NOMO-1 (cell line): ENCODE measurements around the gene KBTBD12.

Experiments
- DNase-seq, 2 experiments: peaks; one replicate each; lab custom pipeline; 2025; ENCODE audit not compliant: unreplicated experiment in 2 of 2; lab: John Stamatoyannopoulos, UW

The KBTBD12 gene

DNA sequence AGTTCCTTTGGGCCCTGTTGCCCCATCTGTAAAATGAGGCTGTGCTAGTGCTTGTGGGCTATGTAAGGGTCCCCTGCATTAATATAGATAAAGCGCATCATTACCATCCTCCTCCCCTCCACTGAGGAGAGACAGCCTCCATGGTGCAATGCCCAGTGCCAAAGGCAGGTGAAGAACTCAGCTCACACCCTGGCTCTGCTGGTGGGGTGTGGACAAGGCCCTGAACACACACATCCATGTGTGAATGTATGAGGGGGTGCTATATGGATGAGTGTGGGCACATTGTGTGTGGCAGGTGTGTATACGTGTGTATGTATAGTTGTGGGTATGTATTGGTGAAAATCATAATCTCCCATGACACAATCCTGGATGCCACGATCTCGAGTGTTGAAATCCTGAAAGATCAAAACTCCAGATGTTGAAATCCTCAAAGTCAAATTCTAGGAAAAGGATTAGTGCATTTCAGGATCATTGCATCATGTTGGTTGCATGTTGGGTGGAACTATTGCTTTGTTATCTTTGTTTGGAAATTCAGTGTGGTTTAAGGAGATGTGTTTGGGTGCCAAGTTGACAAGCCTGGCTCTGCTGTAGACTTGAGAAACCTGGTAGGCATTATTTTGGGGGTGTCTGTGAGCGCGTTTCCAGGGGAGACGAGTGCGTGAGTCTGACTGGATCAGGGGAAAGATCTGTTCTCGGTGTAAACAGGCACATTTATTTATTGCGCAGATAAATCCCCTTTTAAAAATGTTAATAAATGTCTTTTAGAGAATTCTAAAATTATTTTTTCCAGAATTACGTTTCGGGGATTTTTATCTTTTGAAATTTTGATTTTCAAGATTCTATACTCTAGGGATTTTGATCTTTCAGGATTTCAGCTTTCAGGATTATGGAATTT lies 95.2 kb downstream of the KBTBD12 start:
- DNase-seq, result no peak

- no peak for DNase-seq
These were observed 96.1 kb downstream of the KBTBD12 start for GRCh38 chr3:128011140-128011539.

DNA sequence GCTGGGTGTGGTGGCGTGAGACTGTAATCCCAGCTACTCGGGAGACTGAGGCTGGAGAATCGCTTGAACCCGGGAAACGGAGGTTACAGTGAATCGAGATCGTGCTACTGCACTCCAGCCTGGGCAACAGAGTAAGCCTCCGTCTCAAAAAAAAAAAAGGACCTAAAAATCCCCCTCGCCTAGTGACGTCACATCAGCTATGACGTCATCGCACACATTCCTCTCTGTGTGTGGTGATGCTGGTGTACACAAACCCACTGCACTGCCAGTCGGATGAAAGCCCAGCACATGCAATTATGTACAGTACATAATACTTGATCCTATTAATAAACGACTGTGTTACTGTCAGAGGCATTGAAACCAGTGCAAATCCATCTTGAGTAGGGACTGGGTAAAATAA lies 97.0 kb downstream of the KBTBD12 start:
- DNase-seq, result no peak

DNA sequence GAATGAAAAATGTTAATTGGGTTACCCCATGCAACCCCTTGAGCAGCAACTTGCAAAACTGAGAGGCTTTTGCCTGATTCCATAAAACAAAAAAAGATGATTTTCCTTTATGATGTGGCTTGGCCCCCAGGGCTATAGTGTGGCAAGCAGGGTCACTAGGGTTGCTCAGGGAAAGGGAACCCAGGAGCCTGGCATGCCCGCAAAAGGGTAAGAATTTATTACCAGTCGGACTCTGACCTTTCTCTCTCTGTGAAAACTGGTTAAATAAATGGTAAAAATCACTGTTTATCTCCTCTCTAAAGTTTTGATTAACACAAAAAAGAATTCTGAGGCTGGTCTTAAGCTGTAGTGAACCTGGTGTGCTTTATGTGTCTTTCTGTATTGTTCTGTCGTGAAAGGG lies 99.5 kb downstream of the KBTBD12 start:
- DNase-seq, result no peak

GRCh38 chr3:128016502-128016901 lies 101.5 kb downstream of the KBTBD12 start:
- DNase-seq, result no peak

- no peak for DNase-seq
These were observed 106.8 kb downstream of the KBTBD12 start for GRCh38 chr3:128021768-128022372.

DNA sequence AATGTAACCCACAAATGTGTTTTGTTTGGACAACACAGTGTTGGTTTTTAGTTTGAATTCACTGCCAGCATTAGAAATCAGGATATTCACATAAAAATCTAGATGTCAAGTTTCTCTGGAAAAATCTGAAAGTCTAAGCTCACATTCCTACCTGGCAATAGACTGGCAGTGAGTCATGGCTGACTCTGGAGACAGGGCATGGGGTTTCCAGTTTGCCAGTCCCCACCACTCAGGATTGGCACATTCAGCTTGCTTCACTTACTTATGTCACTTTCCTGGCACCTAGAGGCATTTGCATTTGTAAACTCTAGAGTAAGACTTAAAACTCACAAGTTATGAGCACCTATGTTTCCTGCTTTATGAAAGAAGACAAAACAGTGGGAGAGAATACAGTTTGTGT lies 118.1 kb downstream of the KBTBD12 start:
- DNase-seq, result no peak

DNA sequence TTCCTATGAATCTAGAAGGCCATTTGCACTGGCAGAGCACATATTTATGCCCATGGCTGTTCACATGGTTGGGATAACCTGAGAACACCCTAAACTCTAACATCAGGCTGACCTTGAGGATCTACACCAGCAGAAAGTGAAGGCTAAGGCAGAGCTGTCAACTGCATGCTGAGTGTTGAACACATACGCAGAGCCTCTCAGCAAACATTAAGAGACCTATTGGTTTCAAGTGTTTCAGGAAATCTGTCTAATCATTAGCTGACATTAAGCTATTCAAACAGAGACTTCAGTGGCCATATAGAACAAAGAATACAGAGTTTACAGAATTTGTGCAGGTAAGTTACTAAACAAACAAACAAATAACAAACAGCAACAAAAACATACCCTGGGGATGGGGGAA lies 121.1 kb downstream of the KBTBD12 start:
- DNase-seq, result no peak
